DND-41 (cell line): ENCODE results near the gene ZFP2.

Source experiments
- ATAC-seq: fragments of 200-7000 bp; cut with Tn5 transposase; 3 replicates; pipeline ENCODE4 v1.9.1; 2021; ENCODE audit warnings: low read depth; ENCODE audit not compliant: insufficient read depth
- DNase-seq: peaks from one replicate; pipeline ENCODE4 v3.0.0-alpha.2; 2020
- H2AFZ ChIP-seq: 2 replicates; pipeline ENCODE4 v1.6.0; 2012; ENCODE audit warnings: low read depth, low read length
- H3K27ac ChIP-seq: 2 replicates; pipeline ENCODE4 v1.5.1; 2012; ENCODE audit warnings: low read length, inconsistent platforms
- H3K27me3 ChIP-seq: fragments of 200-600 bp; sonication (generic); 2 replicates; pipeline ENCODE4 v1.6.0; 2012; ENCODE audit warnings: low read length, mild to moderate bottlenecking, inconsistent platforms; ENCODE audit not compliant: insufficient read depth, poor library complexity
- H3K36me3 ChIP-seq: 2 replicates; pipeline ENCODE4 v1.5.1; 2012; ENCODE audit warnings: low read length, inconsistent platforms; ENCODE audit not compliant: insufficient read depth
- H3K4me1 ChIP-seq: 2 replicates; pipeline ENCODE4 v1.5.1; 2012; ENCODE audit warnings: mild to moderate bottlenecking, low read length; ENCODE audit not compliant: insufficient read depth
- H3K4me2 ChIP-seq: 2 replicates; pipeline ENCODE4 v1.6.0; 2012; ENCODE audit warnings: mild to moderate bottlenecking, moderate library complexity, low read length, inconsistent platforms; ENCODE audit not compliant: insufficient read depth
- H3K4me3 ChIP-seq, 2 experiments: fragments of 200-600 bp in 1 of 2; shearing (Covaris generic) in 1 of 2; 2 replicates each; pipeline ENCODE4 v1.5.1; 2012 to 2016; ENCODE audit warnings: inconsistent platforms in 2 of 2, low read length in 2 of 2, mild to moderate bottlenecking in 2 of 2, low read depth in 1 of 2, moderate library complexity in 1 of 2
- H3K79me2 ChIP-seq: 2 replicates; pipeline ENCODE4 v1.6.0; 2012; ENCODE audit warnings: low read length, inconsistent platforms; ENCODE audit not compliant: insufficient read depth
- H3K9ac ChIP-seq: 2 replicates; pipeline ENCODE4 v1.6.0; 2012; ENCODE audit warnings: low read depth, mild to moderate bottlenecking, inconsistent platforms, low read length, moderate library complexity
- H3K9me3 ChIP-seq: 2 replicates; pipeline ENCODE4 v1.5.1; 2012; ENCODE audit warnings: low read length, moderate library complexity, mild to moderate bottlenecking, inconsistent platforms; ENCODE audit not compliant: insufficient read depth, severe bottlenecking
- H4K20me1 ChIP-seq: 2 replicates; pipeline ENCODE4 v1.6.0; 2012; ENCODE audit warnings: low read length; ENCODE audit not compliant: insufficient read depth
- EZH2 ChIP-seq: IDR thresholded peaks from 3 replicates; pipeline ENCODE4 v1.6.1; 2012; ENCODE audit warnings: borderline replicate concordance, low read depth, mild to moderate bottlenecking, moderate library complexity, low read length, inconsistent platforms; ENCODE audit not compliant: severe bottlenecking
- TF ChIP-seq, protein P1 (sequence below): IDR thresholded peaks from 2 replicates; pipeline ENCODE4 v1.5.1; 2012; ENCODE audit warnings: borderline replicate concordance, low read length, moderate library complexity, mild to moderate bottlenecking; ENCODE audit not compliant: poor library complexity, severe bottlenecking; ENCODE audit errors: extremely low read depth

The ZFP2 gene

DNA sequence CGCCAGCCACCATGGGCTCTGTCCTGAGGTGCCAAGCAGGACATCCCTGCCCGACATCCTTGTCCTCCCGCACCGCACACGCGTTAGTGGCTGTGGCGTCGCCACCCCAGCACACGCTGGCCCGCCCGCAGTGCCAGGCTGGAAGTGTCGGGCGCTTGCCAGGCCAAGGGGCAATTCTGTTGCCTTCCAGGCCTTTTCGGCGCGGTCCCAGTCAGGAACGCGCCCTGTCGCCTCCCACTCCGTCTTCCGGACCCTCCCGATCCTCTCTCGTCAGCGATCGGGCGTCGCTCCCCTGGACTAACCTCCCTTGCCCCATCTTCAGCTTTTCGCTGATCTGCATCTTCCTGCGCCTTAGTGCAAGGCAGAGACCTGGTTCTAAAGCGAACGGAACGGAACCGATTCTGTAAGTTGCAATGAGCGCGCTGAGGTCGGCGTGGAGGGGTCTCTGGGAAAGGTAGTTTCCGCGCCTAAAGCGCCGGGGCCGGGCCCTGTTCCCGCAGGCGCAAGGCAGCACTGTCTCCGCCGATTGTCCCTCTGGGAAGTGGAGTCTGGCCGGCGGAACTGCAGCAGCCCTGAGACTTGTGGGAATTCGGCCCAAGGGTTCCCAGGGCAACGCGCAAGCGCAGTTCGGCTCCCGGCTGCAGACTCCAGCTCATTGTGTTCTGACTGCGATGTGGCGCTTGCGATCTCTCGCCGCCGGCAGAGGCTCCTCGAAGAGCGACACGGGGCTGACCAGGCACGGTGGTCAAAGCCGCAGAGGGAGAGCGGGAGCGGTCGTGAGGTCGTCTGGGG lies 45.1 kb downstream of the ZFP2 start, which contains the start of gene ZNF454:
Gene ZNF454 (plus strand): TSS at position 630 of the 792 bp plus-strand sequence. CDS start 1,594 bp downstream, outside the sequence.
- no peak within 1 kb of the TSS for H3K9ac ChIP-seq
- H4K20me1 ChIP-seq = no peaks in the 10 kb centered on the region
- H3K4me3 ChIP-seq = no peak within 1 kb of the TSS
- H3K79me2 ChIP-seq = no peaks in the 10 kb centered on the region
- no peak within 1 kb of the TSS for H3K27ac ChIP-seq
- no peak for DNase-seq
- peaks cover 51% of the 10 kb centered on the region for H3K9me3 ChIP-seq
- no peak within 1 kb of the TSS for H2AFZ ChIP-seq
- H3K36me3 ChIP-seq = no peaks in the 10 kb centered on the region
- no peak for ATAC-seq
- no peak for TF ChIP-seq EZH2
- TF ChIP-seq, protein P1, sequence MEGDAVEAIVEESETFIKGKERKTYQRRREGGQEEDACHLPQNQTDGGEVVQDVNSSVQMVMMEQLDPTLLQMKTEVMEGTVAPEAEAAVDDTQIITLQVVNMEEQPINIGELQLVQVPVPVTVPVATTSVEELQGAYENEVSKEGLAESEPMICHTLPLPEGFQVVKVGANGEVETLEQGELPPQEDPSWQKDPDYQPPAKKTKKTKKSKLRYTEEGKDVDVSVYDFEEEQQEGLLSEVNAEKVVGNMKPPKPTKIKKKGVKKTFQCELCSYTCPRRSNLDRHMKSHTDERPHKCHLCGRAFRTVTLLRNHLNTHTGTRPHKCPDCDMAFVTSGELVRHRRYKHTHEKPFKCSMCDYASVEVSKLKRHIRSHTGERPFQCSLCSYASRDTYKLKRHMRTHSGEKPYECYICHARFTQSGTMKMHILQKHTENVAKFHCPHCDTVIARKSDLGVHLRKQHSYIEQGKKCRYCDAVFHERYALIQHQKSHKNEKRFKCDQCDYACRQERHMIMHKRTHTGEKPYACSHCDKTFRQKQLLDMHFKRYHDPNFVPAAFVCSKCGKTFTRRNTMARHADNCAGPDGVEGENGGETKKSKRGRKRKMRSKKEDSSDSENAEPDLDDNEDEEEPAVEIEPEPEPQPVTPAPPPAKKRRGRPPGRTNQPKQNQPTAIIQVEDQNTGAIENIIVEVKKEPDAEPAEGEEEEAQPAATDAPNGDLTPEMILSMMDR = no peak
- H3K4me2 ChIP-seq = no peak within 1 kb of the TSS
- H3K27me3 ChIP-seq = no peaks in the 10 kb centered on the region
- no peaks in the 10 kb centered on the region for H3K4me1 ChIP-seq

DNA sequence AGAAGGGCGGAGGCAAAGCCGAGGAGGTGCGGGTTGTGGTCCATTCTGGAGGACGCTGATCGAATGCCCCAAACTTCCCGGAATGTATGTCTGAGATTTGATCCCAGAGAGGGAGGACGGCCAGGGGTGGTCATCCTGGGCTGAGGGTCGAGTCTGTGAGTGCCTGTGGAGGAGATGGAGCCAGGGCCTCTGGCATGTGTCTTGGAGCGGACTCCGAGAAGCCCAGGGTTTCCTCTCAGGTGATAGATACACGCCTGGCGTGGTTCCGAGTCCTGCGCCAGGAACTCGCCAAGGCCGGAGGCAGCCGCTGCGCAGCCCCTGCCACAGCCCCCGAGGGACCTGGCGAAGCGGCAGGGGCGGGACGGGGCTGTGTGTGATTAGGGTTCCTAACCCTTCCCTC lies 45.6 kb downstream of the ZFP2 start:
- DNase-seq (no peak), ATAC-seq (no peak)
- Histone ChIP-seq H2AFZ (no peak overlapping the region), H3K36me3 (no peaks in the 10 kb centered on the region), H3K4me1 (no peaks in the 10 kb centered on the region), H3K79me2 (no peaks in the 10 kb centered on the region), H3K4me2 (no peak overlapping the region), H3K4me3 (no peak overlapping the region), H3K27ac (no peak overlapping the region), H3K9me3 (peaks cover 50% of the 10 kb centered on the region), H3K27me3 (no peaks in the 10 kb centered on the region), H4K20me1 (no peaks in the 10 kb centered on the region), H3K9ac (no peak overlapping the region)
- TF ChIP-seq EZH2 = no peak
- TF ChIP-seq, protein P1 = no peak

DNA sequence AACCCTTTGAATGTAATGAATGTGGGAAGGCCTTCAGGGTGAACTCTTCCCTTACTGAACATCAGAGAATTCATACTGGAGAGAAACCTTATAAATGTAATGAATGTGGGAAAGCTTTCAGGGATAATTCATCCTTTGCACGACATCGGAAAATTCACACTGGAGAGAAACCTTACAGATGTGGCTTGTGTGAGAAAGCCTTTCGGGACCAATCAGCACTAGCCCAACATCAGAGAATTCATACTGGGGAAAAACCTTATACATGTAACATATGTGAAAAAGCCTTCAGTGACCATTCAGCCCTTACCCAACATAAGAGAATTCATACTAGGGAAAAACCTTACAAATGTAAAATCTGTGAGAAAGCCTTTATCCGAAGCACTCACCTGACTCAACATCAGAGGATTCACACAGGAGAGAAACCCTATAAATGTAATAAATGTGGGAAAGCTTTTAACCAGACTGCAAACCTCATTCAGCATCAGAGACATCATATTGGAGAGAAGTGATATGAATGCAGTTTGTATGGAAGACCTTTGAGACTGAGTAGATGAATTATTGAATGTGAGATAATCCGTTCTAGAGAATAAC lies 69.8 kb downstream of the ZFP2 start:
- no peak for TF ChIP-seq EZH2
- TF ChIP-seq, protein P1 = no peak
- no peaks in the 10 kb centered on the region for H3K36me3 ChIP-seq
- peaks cover 18% of the 10 kb centered on the region for H3K9me3 ChIP-seq

More for the DNA sequence above, 69.8 kb downstream of the ZFP2 start:
- H3K4me3 ChIP-seq = no peak overlapping the region
- no peak for ATAC-seq
- no peak for DNase-seq
- no peaks in the 10 kb centered on the region for H3K27me3 ChIP-seq
- H3K79me2 ChIP-seq = no peaks in the 10 kb centered on the region
- no peak overlapping the region for H3K4me2 ChIP-seq
- no peaks in the 10 kb centered on the region for H3K4me1 ChIP-seq
- H2AFZ ChIP-seq = no peak overlapping the region
- H4K20me1 ChIP-seq = no peaks in the 10 kb centered on the region
- no peak overlapping the region for H3K9ac ChIP-seq
- no peak overlapping the region for H3K27ac ChIP-seq
